MM.1S (cell line): Measurements from ENCODE around the gene MAP2K6.

Experiments used
- CTCF ChIP-seq: fragments of 300-600 bp; sonication (generic); IDR thresholded peaks from 2 replicates; pipeline ENCODE4 v1.5.1; 2016; ENCODE audit warnings: antibody characterized with exemption, low read length, mixed read lengths
- EZH2 ChIP-seq: fragments of 300-600 bp; sonication (generic); optimal IDR thresholded peaks from 2 replicates; pipeline ENCODE3; 2017; ENCODE audit warnings: low read depth, mild to moderate bottlenecking, antibody characterized with exemption, low read length, mixed read lengths
- EZH2phosphoT487 ChIP-seq: fragments of 300-600 bp; sonication (generic); IDR thresholded peaks from 2 replicates; pipeline ENCODE4 v1.6.1; 2018; ENCODE audit warnings: antibody characterized with exemption, low read length

GRCh38 chr17:69407759-69408158, 6.7 kb upstream of the MAP2K6 start:
- TF ChIP-seq CTCF (no peak), EZH2phosphoT487 (no peak), EZH2 (no peak)
